KBM-7 (cell line): ENCODE data around the gene DACH2.

ENCODE experiments used
- DNase-seq: peaks from one replicate; pipeline ENCODE4 v3.0.0-alpha.2; 2015
- in situ Hi-C: fragments of 300-500 bp; cut with MboI; formaldehyde crosslinking; loops from 2 replicates; pipeline ENCODE4 v1.14.3; 2020; ENCODE audit warnings: low sequenced_read_pairs, low pct_unique_long_range_greater_than_20kb, mixed read lengths

DACH2 gene

GRCh38 chrX:86711531-86712180, 563.4 kb downstream of the DACH2 start:
- in situ Hi-C loops, result no loop called here
- no peak for DNase-seq

- no peak for DNase-seq
- in situ Hi-C loops, result no loop called here
These were observed 566.2 kb downstream of the DACH2 start for GRCh38 chrX:86714441-86714840.

DNA sequence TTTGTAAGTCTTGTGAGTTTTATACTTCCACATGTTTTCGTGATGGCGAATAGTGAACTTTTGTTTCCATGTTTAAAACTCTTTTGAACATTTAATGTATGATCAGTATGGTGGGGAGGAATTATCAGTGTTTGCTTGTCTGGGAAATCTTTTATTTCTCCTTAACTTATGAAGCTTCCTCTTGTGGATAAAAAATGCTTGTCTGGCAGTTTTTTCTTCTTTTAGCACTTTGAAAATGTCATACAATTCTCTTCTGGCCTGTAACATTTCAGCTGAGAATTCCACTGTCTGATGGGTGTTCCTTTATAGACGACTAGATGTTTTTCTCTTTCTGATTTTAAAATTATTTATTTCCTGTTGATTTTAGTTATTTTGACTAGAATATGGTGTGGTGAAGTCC, 576.0 kb downstream of the DACH2 start:
- in situ Hi-C loops, result no loop called here
- DNase-seq, result no peak

- no peak for DNase-seq
- in situ Hi-C loops, result no loop called here
These were observed 598.8 kb downstream of the DACH2 start for GRCh38 chrX:86747091-86747490.

- in situ Hi-C loops, result no loop called here
- DNase-seq, result no peak
These were observed 657.0 kb downstream of the DACH2 start for GRCh38 chrX:86805241-86805640.

GRCh38 chrX:86806786-86807185, 658.5 kb downstream of the DACH2 start:
- in situ Hi-C loops, result no loop called here
- DNase-seq, result peak; percentile 32

DNA sequence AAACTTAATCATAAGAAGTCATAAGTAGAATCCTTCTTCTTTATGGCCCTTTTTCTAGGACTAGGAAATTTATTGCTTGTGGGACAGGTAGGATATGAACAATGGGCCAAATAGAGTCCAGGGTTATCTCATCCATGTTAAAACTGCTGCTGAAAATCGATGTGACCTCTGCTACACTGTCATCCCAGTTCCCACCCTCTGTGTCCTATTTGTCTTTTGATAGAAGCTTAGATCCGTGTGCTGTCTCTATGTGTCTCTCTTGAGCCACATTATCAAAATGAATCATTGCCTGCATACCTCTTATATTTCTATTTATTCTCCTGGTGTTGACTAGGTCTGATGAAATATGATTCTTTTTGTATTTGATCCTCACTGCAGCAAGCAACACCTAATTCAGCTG, 661.4 kb downstream of the DACH2 start:
- in situ Hi-C loops, result no loop called here
- no peak for DNase-seq

- in situ Hi-C loops, result no loop called here
- DNase-seq, result no peak
These were observed 681.5 kb downstream of the DACH2 start for GRCh38 chrX:86829786-86830185.

DNA sequence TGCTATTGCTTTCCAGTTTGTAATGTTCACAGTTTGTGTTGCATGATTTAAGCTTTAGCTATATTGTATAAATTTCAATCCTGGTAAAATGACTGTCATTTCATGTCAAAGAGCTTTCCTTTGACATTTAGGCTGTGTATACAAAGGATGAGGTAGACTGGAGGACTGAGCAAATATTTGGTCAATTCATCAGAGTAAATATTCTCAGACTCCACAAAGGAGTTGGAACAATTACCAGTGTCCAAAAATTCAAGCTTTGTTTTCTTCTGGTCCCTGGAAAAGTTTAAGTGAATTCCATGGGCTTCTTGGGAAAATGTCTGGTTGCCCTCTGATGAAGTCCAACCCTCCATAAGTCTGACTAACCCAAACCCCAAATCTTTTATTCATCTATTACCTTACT, 682.4 kb downstream of the DACH2 start:
- in situ Hi-C loops, result no loop called here
- no peak for DNase-seq

DNA sequence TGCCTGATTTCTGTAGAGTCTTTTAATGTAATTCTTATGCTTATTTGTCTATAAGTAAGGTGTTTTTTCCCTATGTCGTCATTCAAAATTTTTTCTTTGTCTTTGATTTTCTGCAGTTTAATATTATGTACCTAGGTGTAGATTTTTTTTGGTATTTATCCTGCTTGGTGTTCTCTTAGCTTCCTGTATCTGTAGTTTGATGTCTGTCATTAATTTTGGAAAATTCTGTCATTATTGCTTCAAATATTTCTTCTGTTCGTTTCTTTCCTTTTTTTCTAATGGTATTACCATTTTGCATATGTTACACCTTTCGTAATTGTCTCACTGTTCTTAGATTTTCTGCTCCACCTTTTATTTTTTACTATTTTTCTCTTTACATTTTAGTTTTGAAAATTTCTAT, 696.9 kb downstream of the DACH2 start:
- DNase-seq, result no peak
- in situ Hi-C loops, result no loop called here
